PC-3 (cell line): ENCODE data around the gene CDCP1.

ENCODE experiments used
- CTCF ChIP-seq: fragments of 300-600 bp; sonication (generic); conservative IDR thresholded peaks from 2 replicates; pipeline ENCODE4 v1.5.1; 2017; ENCODE audit warnings: antibody characterized with exemption, low read depth, mild to moderate bottlenecking, low read length
- EZH2phosphoT487 ChIP-seq: fragments of 300-600 bp; sonication (generic); IDR thresholded peaks from 2 replicates; pipeline ENCODE4 v1.6.1; 2018; ENCODE audit warnings: mild to moderate bottlenecking, antibody characterized with exemption, low read length, borderline replicate concordance

- TF ChIP-seq CTCF, result no peak
- no peak for TF ChIP-seq EZH2phosphoT487
Measured at GRCh38 chr3:45124956-45125355, 21.2 kb downstream of the CDCP1 start.
